GM12878 (cell line): ENCODE measurements around the gene SUSD5. TPM values are rescaled to one million over a fixed set of nuclear protein-coding genes. Genes with fewer than 3 reads are reported as not detected.
A peak's percentile ranks its signal among the peaks of the same experiment; 100 is the strongest.
"Not testable (repeated sequence)": the region's sequence is repeated elsewhere in the genome, so short reads cannot be mapped to it uniquely, and the experiment has no call there.

ENCODE experiments used
- ATAC-seq: fragments of 200-7000 bp; cut with Tn5 transposase; 3 replicates; pipeline ENCODE4 v1.9.1; 2020; ENCODE audit warnings: mild to moderate bottlenecking, moderate library complexity
- BruUV-seq: library from RNA; stranded (reverse); fragments of 400-500 nt; replicated peaks from 2 replicates; lab custom pipeline; 2021; lab: Mats Ljungman, UMichigan
- CTCF ChIA-PET: fragments of 300-600 bp; sonication (Branson Sonifier 250); formaldehyde crosslinking; extraction: SDS; loops from one replicate; lab custom pipeline; 2021; ENCODE audit warnings: inconsistent platforms; lab: Yijun Ruan, JAX
- POLR2A ChIA-PET: fragments of 350-600 bp; formaldehyde crosslinking; extraction: SDS; loops from one replicate; lab custom pipeline; 2021; ENCODE audit warnings: inconsistent platforms; lab: Charles Lee
- RAD21 ChIA-PET: fragments of 300-600 bp; sonication (Branson Sonifier 250); formaldehyde crosslinking; loops from one replicate; lab custom pipeline; 2023; ENCODE audit warnings: antibody characterized with exemption; ENCODE audit not compliant: unreplicated experiment; lab: Charles Lee
- SMC1A ChIA-PET: fragments of 300-600 bp; sonication (Branson Sonifier 250); formaldehyde crosslinking; loops from one replicate; lab custom pipeline; 2023; ENCODE audit not compliant: unreplicated experiment, uncharacterized antibody; lab: Charles Lee
- DNase-seq: peaks from one replicate; pipeline ENCODE4 v3.0.0-alpha.2; 2011; ENCODE audit warnings: low read depth, low spot score
- FAIRE-seq: peaks from 3 replicates; lab custom pipeline; 2011; peaks lifted over from hg19 to GRCh38; lab: Jason Lieb, UNC
- H2AFZ ChIP-seq: 2 replicates; pipeline ENCODE4 v1.6.0; 2011; ENCODE audit warnings: low read depth, low read length, control low read depth; ENCODE audit not compliant: control insufficient read depth
- H3K27ac ChIP-seq: 2 replicates; pipeline ENCODE4 v1.5.1; 2011; ENCODE audit warnings: control low read depth; ENCODE audit not compliant: control insufficient read depth, insufficient read depth
- H3K27me3 ChIP-seq, 2 experiments: replicated peaks in 1 of 2; 2 replicates each; pipeline versions ENCODE4 v1.6.0 to v1.6.1; 2011; ENCODE audit warnings: low read length in 1 of 2; ENCODE audit not compliant: control insufficient read depth in 2 of 2, insufficient read depth in 2 of 2
- H3K36me3 ChIP-seq, 2 experiments: 2 replicates each; pipeline ENCODE4 v1.5.1; 2011; ENCODE audit warnings: low read length in 1 of 2; ENCODE audit not compliant: control insufficient read depth in 2 of 2, insufficient read depth in 2 of 2
- H3K4me1 ChIP-seq: 2 replicates; pipeline ENCODE4 v1.6.1; 2011; ENCODE audit warnings: mild to moderate bottlenecking, low read length, moderate library complexity, mixed read lengths; ENCODE audit not compliant: control insufficient read depth, insufficient read depth
- H3K4me2 ChIP-seq: 2 replicates; pipeline ENCODE4 v1.6.0; 2011; ENCODE audit warnings: control low read depth; ENCODE audit not compliant: control insufficient read depth, insufficient read depth
- H3K4me3 ChIP-seq: fragments of 200-600 bp; sonication (generic); 2 replicates; pipeline ENCODE4 v1.5.1; 2016
- H3K79me2 ChIP-seq: 2 replicates; pipeline ENCODE4 v1.6.0; 2011; ENCODE audit warnings: low read length; ENCODE audit not compliant: control insufficient read depth, insufficient read depth
- H3K9ac ChIP-seq: 2 replicates; pipeline ENCODE4 v1.8.0; 2011; ENCODE audit warnings: low read length, control low read depth, mixed read lengths; ENCODE audit not compliant: control insufficient read depth, insufficient read depth
- H3K9me3 ChIP-seq: replicated peaks from 3 replicates; pipeline ENCODE4 v1.5.1; 2011; ENCODE audit warnings: mild to moderate bottlenecking, low read length; ENCODE audit not compliant: control insufficient read depth, insufficient read depth
- H4K20me1 ChIP-seq: 2 replicates; pipeline ENCODE4 v1.6.0; 2011; ENCODE audit not compliant: control insufficient read depth, insufficient read depth
- ASH2L ChIP-seq: fragments of 300-600, 200-600 bp; sonication (generic); IDR thresholded peaks from 2 replicates; pipeline ENCODE4 v1.6.1; 2017; ENCODE audit warnings: low read depth, mild to moderate bottlenecking, borderline replicate concordance
- IKZF2 ChIP-seq, 2 experiments: fragments of 450-650 bp; IDR thresholded peaks; 2 replicates each; pipeline ENCODE4 v1.6.1; 2017; ENCODE audit warnings: mild to moderate bottlenecking in 2 of 2, moderate library complexity in 2 of 2
- KDM1A ChIP-seq: fragments of 200-600 bp; sonication (generic); IDR thresholded peaks from 2 replicates; pipeline ENCODE4 v1.6.1; 2016; ENCODE audit warnings: borderline replicate concordance
- SP1 ChIP-seq: IDR thresholded peaks from one replicate; pipeline ENCODE4 v1.6.1; 2011; ENCODE audit warnings: low read depth, low read length
- SPI1 ChIP-seq: IDR thresholded peaks from 2 replicates; pipeline ENCODE4 v1.6.1; 2011; ENCODE audit warnings: low read depth, mild to moderate bottlenecking, low read length, moderate library complexity, borderline replicate concordance; ENCODE audit not compliant: insufficient read depth
- ZNF217 ChIP-seq: fragments of 450-650 bp; IDR thresholded peaks from 2 replicates; pipeline ENCODE4 v1.6.1; 2017; ENCODE audit warnings: antibody characterized with exemption, mild to moderate bottlenecking
- WGBS: methylation state at CpG from one replicate; pipeline ENCODE4 v1.1.6; 2016; ENCODE audit warnings: low lambda C conversion rate; ENCODE audit not compliant: insufficient replicate concordance, insufficient coverage; ENCODE audit errors: missing lambda C conversion rate; 5-methylcytosine and 5-hydroxymethylcytosine counted together
- in situ Hi-C: fragments of 300-500 bp; cut with MboI; formaldehyde crosslinking; loops from 9 replicates; pipeline ENCODE4 v1.14.3; 2018; ENCODE audit warnings: mixed read lengths
- intact Hi-C: fragments of 100-400 bp; cut with micrococcal nuclease; formaldehyde crosslinking; loops from one replicate; pipeline ENCODE4 v1.14.2; 2022; ENCODE audit not compliant: unreplicated experiment
- polyA plus RNA-seq, 11 experiments: library from polyadenylated mRNA; depleted of rRNA in 4 of 11; unstranded in 6 of 11; stranded (reverse) in 5 of 11; fragments of >200 nt; fragmentation: Nextera tagmentation in 4 of 11; fragmentation: Illumina TruSeq in 1 of 11; extraction: Ambion mirVana in 4 of 11; extraction: Trizol in 1 of 11; gene quantifications; 1 replicate in 1 of 11; 2 replicates in 10 of 11; pipeline versions ENCODE4 v1.2.1 to v1.2.3, GENCODE V29; 2011 to 2016; ENCODE audit warnings: inconsistent platforms in 2 of 11, missing spikeins in 2 of 11, low read depth in 1 of 11
- total RNA-seq, 4 experiments: library from RNA; depleted of rRNA in 3 of 4; stranded (reverse); fragments of >200 nt in 3 of 4; fragmentation: Illumina TruSeq in 1 of 4; extraction: Trizol in 1 of 4; gene quantifications; 2 replicates each; pipeline versions ENCODE4 v1.2.1 to v1.2.3, GENCODE V29; 2013 to 2021
- TF ChIP-seq, protein P1 (sequence below), 3 experiments: IDR thresholded peaks in 2 of 3; conservative IDR thresholded peaks in 1 of 3; 2 replicates each; pipeline ENCODE4 v1.5.1; 2011; ENCODE audit warnings: low read depth in 3 of 3, low read length in 3 of 3, mild to moderate bottlenecking in 3 of 3, control low read depth in 2 of 3, moderate library complexity in 2 of 3, inconsistent platforms in 1 of 3, mixed read lengths in 1 of 3; ENCODE audit not compliant: control insufficient read depth in 2 of 3, insufficient read depth in 1 of 3; ENCODE audit errors: extremely low read depth in 1 of 3
- TF ChIP-seq, protein P2 (sequence below): fragments of 450-650 bp; IDR thresholded peaks from 2 replicates; pipeline ENCODE4 v1.6.1; 2017; ENCODE audit warnings: antibody characterized with exemption, mild to moderate bottlenecking, moderate library complexity
- TF ChIP-seq, protein P3 (sequence below): IDR thresholded peaks from 2 replicates; pipeline ENCODE4 v1.6.1; 2011; ENCODE audit warnings: mild to moderate bottlenecking, low read depth, low read length, moderate library complexity; ENCODE audit not compliant: insufficient replicate concordance

SUSD5 gene
- total and polyA plus RNA-seq, 10 of the 15 experiments (the other 5 are each of a cell fraction or from before 2014, with no cell fraction given): 0.01 to 0.05 (median 0.03) TPM; not detected in 4

DNA sequence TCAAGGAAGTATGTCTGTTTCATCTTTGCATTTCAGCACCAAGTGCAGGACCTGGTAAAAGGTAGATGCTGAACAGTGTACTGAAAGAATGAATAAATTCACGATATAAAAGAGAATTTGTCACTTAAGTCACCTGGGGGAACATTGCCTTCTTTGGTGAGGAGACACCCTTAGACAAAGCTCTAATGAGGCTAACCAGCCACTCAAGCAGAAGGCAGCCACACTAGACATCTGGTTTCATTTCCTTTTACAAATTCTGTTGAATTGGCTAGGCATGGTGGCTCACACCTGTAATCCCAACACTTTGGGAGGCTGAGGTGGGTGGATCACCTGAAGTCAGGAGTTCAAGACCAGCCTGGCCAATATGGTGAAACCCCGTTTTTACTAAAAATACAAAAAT lies 111.8 kb downstream of the SUSD5 start:
- H4K20me1 ChIP-seq, H3K9ac ChIP-seq, H3K4me1 ChIP-seq, H3K79me2 ChIP-seq, in situ Hi-C loops, POLR2A ChIA-PET, H3K9me3 ChIP-seq, H2AFZ ChIP-seq, H3K36me3 ChIP-seq, BruUV-seq, H3K4me3 ChIP-seq, H3K4me2 ChIP-seq, RAD21 ChIA-PET, FAIRE-seq, H3K27ac ChIP-seq, intact Hi-C loops, H3K27me3 ChIP-seq, DNase-seq: not testable (repeated sequence)
- 0% methylated on average over 2 of the region's 2 CpGs for WGBS
- CTCF ChIA-PET: interaction anchor here (1.0 to 1.1 kb wide), 2 partner anchors 11 to 25 kb away, joined by 3 read pairs; no protein-coding TSS in a partner anchor
- TF ChIP-seq ZNF217: peak; percentile 37; the same call in 1 of the 2 replicates
- TF ChIP-seq SPI1: peak; percentile 58; the same call in 1 of the 2 replicates
- peak; percentile 37; the same call in 2 of the 3 replicates for ATAC-seq
- SMC1A ChIA-PET: interaction anchor here (1.3 kb wide), 1 partner anchor 10 kb away, joined by 3 read pairs; no protein-coding TSS in a partner anchor

DNA sequence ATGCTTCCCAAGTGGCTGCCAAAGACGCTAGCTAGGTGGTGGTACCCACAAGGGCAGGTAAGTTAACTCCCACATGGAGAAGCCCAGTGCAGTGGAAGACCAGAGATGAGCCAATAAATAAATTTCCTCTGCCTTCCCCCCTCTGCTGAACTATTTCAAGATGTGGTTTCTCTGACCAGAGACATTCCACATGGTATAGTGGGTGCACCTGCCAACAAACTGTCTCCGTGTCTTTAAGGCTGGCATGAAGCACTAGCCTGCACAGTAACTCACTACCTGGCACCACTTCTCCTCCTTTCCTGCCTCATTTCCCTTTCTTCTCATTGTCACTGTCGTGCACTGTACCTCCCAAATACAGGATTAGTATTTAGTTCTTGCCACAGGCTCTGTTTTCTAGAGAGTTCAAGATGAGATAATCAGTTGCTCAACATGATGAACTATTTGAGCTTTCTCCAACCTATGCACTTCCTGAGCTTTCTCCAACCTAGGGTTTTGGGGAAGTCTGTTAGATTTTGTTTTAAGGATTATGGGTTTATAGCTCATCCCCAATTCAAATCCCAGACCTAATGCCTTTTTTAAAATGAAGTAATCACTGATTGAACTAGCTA lies 113.2 kb downstream of the SUSD5 start:
- no peaks in the 10 kb centered on the region for H3K79me2 ChIP-seq
- intact Hi-C loops: no loop called here
- POLR2A ChIA-PET: no interaction called here
- no peaks in the 10 kb centered on the region for H3K4me1 ChIP-seq
- ATAC-seq (no peak), DNase-seq (no peak), FAIRE-seq (no peak)
- no peak overlapping the region for H3K4me3 ChIP-seq
- H3K9ac ChIP-seq: no peak overlapping the region
- no peaks in the 10 kb centered on the region for H3K27me3 ChIP-seq
- H3K4me2 ChIP-seq: no peak overlapping the region
- no peak overlapping the region for H3K27ac ChIP-seq
- RAD21 ChIA-PET: no interaction called here
- CTCF ChIA-PET: interaction anchor here (0.7 to 1.8 kb wide), 3 partner anchors 18 to 682 kb away, joined by 3 to 7 read pairs (median 3); no protein-coding TSS in a partner anchor
- no peaks in the 10 kb centered on the region for H3K9me3 ChIP-seq
- in situ Hi-C loops: no loop called here
- H4K20me1 ChIP-seq: no peaks in the 10 kb centered on the region
- BruUV-seq: no TSS peak
- no peaks in the 10 kb centered on the region for H3K36me3 ChIP-seq
- TF ChIP-seq, protein P1, sequence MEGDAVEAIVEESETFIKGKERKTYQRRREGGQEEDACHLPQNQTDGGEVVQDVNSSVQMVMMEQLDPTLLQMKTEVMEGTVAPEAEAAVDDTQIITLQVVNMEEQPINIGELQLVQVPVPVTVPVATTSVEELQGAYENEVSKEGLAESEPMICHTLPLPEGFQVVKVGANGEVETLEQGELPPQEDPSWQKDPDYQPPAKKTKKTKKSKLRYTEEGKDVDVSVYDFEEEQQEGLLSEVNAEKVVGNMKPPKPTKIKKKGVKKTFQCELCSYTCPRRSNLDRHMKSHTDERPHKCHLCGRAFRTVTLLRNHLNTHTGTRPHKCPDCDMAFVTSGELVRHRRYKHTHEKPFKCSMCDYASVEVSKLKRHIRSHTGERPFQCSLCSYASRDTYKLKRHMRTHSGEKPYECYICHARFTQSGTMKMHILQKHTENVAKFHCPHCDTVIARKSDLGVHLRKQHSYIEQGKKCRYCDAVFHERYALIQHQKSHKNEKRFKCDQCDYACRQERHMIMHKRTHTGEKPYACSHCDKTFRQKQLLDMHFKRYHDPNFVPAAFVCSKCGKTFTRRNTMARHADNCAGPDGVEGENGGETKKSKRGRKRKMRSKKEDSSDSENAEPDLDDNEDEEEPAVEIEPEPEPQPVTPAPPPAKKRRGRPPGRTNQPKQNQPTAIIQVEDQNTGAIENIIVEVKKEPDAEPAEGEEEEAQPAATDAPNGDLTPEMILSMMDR (IDR thresholded peaks at IDR 0.05 in 2 of 3, conservative IDR thresholded peaks at IDR 0.05 in 1 of 3; ENCODE audit: control insufficient read depth in 2 of 3, extremely low read depth in 1 of 3, insufficient read depth in 1 of 3, low read depth in 3 of 3, low read length in 3 of 3): no peak
- TF ChIP-seq ASH2L (no peak), IKZF2 (IDR thresholded peaks at IDR 0.05) (no peak), KDM1A (no peak), SP1 (no peak)
- TF ChIP-seq, protein P2, sequence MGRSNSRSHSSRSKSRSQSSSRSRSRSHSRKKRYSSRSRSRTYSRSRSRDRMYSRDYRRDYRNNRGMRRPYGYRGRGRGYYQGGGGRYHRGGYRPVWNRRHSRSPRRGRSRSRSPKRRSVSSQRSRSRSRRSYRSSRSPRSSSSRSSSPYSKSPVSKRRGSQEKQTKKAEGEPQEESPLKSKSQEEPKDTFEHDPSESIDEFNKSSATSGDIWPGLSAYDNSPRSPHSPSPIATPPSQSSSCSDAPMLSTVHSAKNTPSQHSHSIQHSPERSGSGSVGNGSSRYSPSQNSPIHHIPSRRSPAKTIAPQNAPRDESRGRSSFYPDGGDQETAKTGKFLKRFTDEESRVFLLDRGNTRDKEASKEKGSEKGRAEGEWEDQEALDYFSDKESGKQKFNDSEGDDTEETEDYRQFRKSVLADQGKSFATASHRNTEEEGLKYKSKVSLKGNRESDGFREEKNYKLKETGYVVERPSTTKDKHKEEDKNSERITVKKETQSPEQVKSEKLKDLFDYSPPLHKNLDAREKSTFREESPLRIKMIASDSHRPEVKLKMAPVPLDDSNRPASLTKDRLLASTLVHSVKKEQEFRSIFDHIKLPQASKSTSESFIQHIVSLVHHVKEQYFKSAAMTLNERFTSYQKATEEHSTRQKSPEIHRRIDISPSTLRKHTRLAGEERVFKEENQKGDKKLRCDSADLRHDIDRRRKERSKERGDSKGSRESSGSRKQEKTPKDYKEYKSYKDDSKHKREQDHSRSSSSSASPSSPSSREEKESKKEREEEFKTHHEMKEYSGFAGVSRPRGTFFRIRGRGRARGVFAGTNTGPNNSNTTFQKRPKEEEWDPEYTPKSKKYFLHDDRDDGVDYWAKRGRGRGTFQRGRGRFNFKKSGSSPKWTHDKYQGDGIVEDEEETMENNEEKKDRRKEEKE: no peak
- TF ChIP-seq, protein P3, sequence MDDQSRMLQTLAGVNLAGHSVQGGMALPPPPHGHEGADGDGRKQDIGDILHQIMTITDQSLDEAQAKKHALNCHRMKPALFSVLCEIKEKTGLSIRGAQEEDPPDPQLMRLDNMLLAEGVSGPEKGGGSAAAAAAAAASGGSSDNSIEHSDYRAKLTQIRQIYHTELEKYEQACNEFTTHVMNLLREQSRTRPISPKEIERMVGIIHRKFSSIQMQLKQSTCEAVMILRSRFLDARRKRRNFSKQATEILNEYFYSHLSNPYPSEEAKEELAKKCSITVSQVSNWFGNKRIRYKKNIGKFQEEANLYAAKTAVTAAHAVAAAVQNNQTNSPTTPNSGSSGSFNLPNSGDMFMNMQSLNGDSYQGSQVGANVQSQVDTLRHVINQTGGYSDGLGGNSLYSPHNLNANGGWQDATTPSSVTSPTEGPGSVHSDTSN: no peak
- WGBS: 18% methylated on average over 3 of the region's 3 CpGs
- no peak overlapping the region for H2AFZ ChIP-seq
- SMC1A ChIA-PET: interaction anchor here (1.3 kb wide), 2 partner anchors 11 to 158 kb away, joined by 3 read pairs; no protein-coding TSS in a partner anchor
